Loucy (cell line): ENCODE measurements around the gene LDLRAD4.

Experiments
- CTCF ChIP-seq: fragments of 200-600 bp; sonication (generic); conservative IDR thresholded peaks from 2 replicates; pipeline ENCODE4 v1.5.1; 2014; ENCODE audit warnings: mild to moderate bottlenecking, antibody characterized with exemption, low read length
- EZH2phosphoT487 ChIP-seq: fragments of 200-600 bp; IDR thresholded peaks from 2 replicates; pipeline ENCODE4 v1.6.1; 2018; ENCODE audit warnings: antibody characterized with exemption, mild to moderate bottlenecking, moderate library complexity, borderline replicate concordance

GRCh38 chr18:13191031-13191430 lies 27.5 kb upstream of the LDLRAD4 start:
- no peak for TF ChIP-seq CTCF
- TF ChIP-seq EZH2phosphoT487: no peak
